HG02852 (cell line): Measurements from ENCODE around the gene DMTF1.

Experiments used
- ATAC-seq: cut with Tn5 transposase; IDR thresholded peaks from one replicate; pipeline ENCODE4 v1.9.1; 2021; ENCODE audit warnings: mild to moderate bottlenecking, moderate library complexity; ENCODE audit not compliant: unreplicated experiment

DMTF1 gene

DNA sequence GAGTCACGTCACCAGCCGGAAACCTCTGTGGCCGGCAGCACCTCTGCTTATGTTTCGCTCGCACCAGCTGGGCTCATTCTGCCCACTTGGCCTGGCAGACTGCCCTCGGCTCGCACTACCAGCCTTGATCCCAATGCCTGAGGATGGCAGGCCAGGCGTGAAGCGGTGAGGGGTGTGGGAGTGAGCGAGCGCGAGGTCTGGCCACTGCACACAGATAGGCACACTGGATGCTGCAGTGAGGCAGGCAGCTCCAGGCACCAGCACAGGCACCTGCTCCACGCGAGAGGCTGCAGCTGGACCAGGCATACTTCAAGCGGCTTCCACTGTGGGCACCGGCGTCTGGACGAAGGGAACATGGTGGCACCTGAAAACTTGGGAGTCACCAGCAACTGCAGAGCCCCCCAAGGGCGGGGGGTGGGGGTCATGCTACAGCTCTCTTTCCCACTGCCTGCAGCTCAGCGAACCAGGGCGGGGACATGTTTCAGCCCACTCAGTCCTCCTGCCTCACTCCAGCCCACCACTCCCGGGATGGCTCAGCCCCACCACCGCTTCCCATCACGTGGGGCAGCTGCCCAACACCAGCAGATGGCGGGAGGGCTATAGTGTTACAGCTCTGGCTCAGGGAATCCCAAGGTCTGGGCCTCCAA, 5.4 kb upstream of the DMTF1 start:
- no peak for ATAC-seq

GRCh38 chr7:87147500-87147899, 4.8 kb upstream of the DMTF1 start:
- ATAC-seq = no peak

DNA sequence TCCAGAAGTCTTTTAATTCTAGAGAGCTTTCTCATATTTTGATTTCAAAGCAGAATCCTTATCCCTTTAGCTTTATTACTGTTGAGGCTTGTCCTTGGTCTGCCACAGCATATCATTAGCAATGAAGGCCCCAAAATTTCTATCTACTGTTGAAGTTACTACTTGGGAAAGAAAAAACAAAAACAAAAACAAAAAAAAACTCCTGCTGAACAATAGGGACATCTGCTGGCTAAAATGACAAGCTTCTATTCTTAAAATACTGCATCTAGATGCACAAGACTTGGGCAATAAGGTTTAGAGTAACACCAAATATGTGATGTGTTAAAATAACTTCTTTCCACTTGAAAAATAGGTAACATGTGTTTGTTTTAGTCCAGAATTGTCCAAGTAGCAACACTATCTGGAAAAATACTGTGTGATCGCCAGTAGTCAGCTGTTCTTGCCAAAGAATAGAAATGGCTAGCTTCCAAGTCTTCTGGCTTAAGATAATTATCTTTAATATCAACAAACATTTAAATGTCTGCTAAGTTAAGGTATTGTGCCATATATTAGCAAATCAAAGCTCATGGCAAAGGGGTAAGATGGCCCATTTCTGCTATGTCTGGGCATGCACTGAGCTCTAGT, 3.8 kb upstream of the DMTF1 start:
- ATAC-seq = no peak

DNA sequence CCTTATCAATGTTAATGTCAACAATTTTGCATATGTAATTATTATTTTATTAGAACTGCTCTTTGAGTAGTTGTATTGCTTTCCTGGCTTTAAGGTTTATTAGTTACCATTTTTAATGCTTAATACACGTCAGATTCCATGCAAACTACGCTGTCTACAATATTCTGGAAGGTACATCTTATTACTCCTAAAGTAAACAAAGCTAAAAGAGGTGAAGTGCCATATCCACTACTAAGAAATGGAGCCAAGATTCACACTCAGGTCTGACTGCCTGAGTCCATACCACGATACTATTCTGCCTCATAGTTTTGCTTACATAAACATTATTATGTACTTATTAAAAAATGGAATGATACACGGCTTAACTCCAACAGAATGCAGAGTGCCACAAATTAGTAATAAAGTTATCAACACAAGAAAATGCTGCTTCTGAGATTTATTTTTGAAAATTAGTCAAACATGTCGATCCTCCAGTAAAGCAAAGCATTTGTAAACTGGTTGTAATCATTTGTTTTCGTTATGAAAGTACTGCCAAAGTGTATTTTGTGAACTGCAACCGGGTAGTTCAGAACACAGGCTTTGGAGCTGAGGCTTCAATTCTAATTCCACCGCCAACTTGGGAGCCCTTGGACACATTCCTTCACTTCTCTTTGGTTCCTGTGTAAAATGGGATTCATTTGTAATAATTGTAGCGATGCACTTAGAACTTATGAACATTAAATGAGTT, 1.1 kb upstream of the DMTF1 start:
- no peak for ATAC-seq

DNA sequence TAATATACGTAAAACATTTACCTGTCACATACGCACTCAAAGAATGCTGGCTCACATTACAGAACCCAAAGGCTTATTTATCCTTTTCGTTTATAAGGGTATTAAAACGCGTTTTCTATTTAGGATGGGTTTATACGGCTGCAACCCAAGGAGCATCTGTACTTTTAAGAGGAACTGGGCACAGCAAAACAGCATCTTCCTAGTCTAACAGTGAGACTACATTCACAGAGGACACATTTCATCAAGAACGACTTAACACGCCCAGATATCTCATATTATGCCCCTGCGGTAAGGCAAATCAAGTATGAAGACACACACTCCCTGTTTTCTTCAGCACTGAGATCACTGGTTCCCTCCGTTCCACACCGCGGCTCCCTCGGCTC, 533 bp upstream of the DMTF1 start:
- ATAC-seq = peak; percentile 33

- ATAC-seq = peak; percentile 20
These were observed 816 bp downstream of the DMTF1 start for GRCh38 chr7:87152897-87153641.

- ATAC-seq = no peak
These were observed 1.9 kb downstream of the DMTF1 start for GRCh38 chr7:87154166-87154565.

DNA sequence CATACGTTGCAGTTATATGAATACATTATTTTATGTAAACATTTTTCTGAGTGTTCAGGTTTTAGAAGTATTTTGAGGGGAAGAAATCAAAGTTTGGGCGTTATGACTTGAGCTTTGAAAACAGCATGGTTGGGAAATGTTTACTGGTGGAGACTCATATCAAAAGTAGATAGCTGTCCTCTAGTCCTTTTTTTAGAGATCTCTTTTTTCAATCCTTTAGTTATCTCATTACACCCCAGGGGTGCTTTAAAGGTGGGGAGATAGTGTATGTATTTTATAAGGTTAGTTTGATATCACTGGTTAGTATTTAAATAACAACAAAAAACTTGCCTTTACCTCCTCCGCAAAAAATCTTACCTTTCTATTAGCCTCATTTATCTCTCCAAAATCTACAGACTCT, 2.3 kb downstream of the DMTF1 start:
- ATAC-seq = no peak

DNA sequence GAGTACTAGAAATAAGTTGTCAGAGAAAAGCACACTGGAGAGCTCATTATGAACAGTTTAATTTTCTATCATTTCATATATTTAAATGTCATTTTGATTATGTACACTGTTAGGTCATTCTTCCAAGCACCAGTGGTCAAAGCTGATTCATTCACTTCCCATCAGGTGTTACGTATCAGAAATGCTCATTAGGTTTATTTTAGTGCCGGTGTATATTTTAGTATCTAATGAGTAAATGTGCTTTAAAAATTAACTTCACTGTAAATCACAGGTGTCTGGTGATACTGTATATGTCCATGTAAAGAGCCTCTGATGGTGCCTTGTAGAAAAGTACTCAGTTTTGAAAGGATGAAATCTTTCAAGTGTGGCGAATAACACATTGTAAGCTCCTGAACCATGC, 3.5 kb downstream of the DMTF1 start:
- no peak for ATAC-seq

DNA sequence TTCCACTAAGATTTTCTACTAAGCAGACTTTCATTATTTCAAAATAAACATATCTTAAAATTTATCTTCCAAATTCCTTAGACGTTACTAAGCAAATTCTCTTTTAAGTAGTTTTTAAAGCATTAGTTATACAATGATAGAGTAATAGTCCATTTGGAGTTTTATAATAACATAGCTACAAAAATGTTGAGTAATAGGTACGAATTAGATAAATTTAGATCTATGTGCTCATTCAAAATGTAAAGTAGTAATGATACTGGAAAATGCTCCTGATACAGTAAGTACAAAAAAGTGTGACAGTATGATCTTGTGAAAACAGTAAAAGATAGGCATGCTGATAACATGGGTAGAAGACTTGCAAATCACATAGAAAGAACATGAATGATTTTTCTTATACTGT, 4.5 kb downstream of the DMTF1 start:
- no peak for ATAC-seq

DNA sequence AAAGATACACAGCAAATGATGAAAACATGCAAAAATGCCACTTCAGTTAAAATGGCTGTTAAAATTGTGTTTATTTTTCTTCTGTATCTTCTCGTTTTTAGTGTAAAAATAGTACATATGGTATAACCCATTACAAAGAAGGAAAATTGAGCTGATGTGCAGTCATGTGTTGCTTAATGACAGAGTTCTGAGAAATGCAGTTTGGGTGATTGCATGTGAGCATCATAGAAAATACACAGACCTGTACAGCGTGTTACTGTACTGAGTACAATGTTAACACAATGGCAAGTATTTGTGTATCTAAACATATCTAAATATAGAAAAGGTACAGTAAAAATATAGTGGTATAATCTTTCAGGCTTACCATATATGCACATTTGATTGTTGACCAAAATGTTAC, 7.3 kb downstream of the DMTF1 start:
- no peak for ATAC-seq

GRCh38 chr7:87164433-87164832, 12.2 kb downstream of the DMTF1 start:
- no peak for ATAC-seq

- ATAC-seq = no peak
These were observed 18.6 kb downstream of the DMTF1 start for GRCh38 chr7:87170828-87171227.

- ATAC-seq = no peak
These were observed 19.2 kb downstream of the DMTF1 start for GRCh38 chr7:87171282-87171934.

GRCh38 chr7:87173471-87173870, 21.2 kb downstream of the DMTF1 start:
- no peak for ATAC-seq

DNA sequence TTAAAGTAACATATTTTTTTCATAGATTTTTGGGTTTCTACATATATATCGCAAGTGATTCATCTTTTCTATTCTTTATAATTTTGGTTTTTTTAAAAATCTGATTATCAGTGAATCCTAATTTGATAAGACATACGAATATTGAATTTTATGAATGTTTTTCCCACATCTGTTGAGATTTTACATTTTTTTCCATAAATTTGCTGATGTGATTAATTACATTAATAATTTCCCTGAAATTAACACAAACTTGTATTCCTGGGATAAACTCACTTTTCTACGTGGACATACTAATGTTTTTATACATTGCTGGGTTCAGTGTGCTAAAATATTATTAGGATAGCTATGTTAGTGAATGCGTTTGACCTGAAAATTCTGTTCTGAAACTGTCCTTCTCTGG, 26.1 kb downstream of the DMTF1 start:
- ATAC-seq = no peak

DNA sequence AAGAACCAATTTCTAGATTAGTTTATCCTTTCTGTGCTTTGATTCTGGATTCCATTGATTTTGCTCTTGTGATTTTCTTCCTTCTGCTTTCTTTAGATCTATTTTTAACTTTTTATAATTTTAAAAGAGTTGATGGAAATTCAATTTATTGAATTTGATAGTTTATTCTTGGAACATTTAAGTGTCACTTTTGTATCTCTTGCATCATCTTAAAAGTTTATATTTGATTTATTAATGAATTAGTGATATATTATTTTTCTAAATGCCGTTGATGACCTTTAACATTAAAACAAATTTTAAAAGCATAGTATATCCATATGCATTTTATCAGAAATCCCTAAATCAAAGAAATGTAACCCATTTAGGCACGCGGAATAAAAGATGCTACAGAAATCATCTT, 26.9 kb downstream of the DMTF1 start:
- no peak for ATAC-seq

- no peak for ATAC-seq
These were observed 34.9 kb downstream of the DMTF1 start for GRCh38 chr7:87187120-87187519.

GRCh38 chr7:87188930-87189329, 36.7 kb downstream of the DMTF1 start:
- ATAC-seq = peak; percentile 45

- no peak for ATAC-seq
These were observed 38.5 kb downstream of the DMTF1 start for GRCh38 chr7:87190783-87191182.
